IMR-90 (cell line): ENCODE measurements around the gene DHRS4. TPM values are rescaled to one million over a fixed set of nuclear protein-coding genes. Genes with fewer than 3 reads are reported as not detected.

Source experiments
- ATAC-seq: fragments of 200-7000 bp; cut with Tn5 transposase; 2 replicates; pipeline ENCODE4 v1.9.1; 2020; ENCODE audit warnings: low read depth, mild to moderate bottlenecking, moderate library complexity
- BruUV-seq: library from RNA; stranded (reverse); fragments of 400-500 nt; replicated peaks from 2 replicates; lab custom pipeline; 2021; lab: Mats Ljungman, UMichigan
- CTCF ChIA-PET: fragments of 300-600 bp; formaldehyde crosslinking; extraction: SDS; loops from one replicate; lab custom pipeline; 2021; ENCODE audit warnings: antibody characterized with exemption; lab: Yijun Ruan, JAX
- POLR2A ChIA-PET: fragments of 300-600 bp; sonication (Branson Sonifier 250); formaldehyde crosslinking; loops from one replicate; lab custom pipeline; 2022; ENCODE audit warnings: antibody characterized with exemption; ENCODE audit not compliant: unreplicated experiment; lab: Charles Lee
- DNase-seq: peaks from one replicate; pipeline ENCODE4 v3.0.0; 2013
- H2AFZ ChIP-seq: replicated peaks from 2 replicates; pipeline ENCODE3; 2013; ENCODE audit warnings: low read length, mild to moderate bottlenecking; ENCODE audit not compliant: poor library complexity
- H2AK5ac ChIP-seq: 2 replicates; pipeline ENCODE4 v1.6.1; 2013; ENCODE audit warnings: low read depth, low read length, inconsistent platforms
- H2AK9ac ChIP-seq: replicated peaks from 2 replicates; pipeline ENCODE3; 2013; ENCODE audit warnings: mild to moderate bottlenecking, low read depth, low read length, moderate library complexity; ENCODE audit not compliant: poor library complexity
- H2BK120ac ChIP-seq: 2 replicates; pipeline ENCODE4 v1.6.1; 2013; ENCODE audit warnings: low read depth, low read length, inconsistent platforms
- H2BK15ac ChIP-seq: 3 replicates; pipeline ENCODE4 v1.6.1; 2013; ENCODE audit warnings: low read depth, low read length, inconsistent platforms
- H2BK20ac ChIP-seq: 2 replicates; pipeline ENCODE4 v1.6.1; 2013; ENCODE audit warnings: low read depth, mild to moderate bottlenecking, inconsistent platforms, low read length, moderate library complexity
- H2BK5ac ChIP-seq: 2 replicates; pipeline ENCODE4 v1.6.1; 2013; ENCODE audit warnings: mild to moderate bottlenecking, low read depth, low read length, inconsistent platforms; ENCODE audit not compliant: poor library complexity, severe bottlenecking
- H3K14ac ChIP-seq: replicated peaks from 2 replicates; pipeline ENCODE4 v1.6.1; 2013; ENCODE audit warnings: low read depth, low read length, inconsistent platforms
- H3K18ac ChIP-seq: 2 replicates; pipeline ENCODE4 v1.6.1; 2013; ENCODE audit warnings: low read depth, low read length, control low read depth
- H3K23ac ChIP-seq: 2 replicates; pipeline ENCODE4 v1.6.1; 2013; ENCODE audit warnings: low read depth, low read length, inconsistent platforms
- H3K27ac ChIP-seq: 2 replicates; pipeline ENCODE4 v1.5.1; 2013; ENCODE audit warnings: mild to moderate bottlenecking, control low read depth, low read length; ENCODE audit not compliant: insufficient read depth
- H3K27me3 ChIP-seq: 2 replicates; pipeline ENCODE4 v1.6.1; 2013; ENCODE audit warnings: low read length; ENCODE audit not compliant: control insufficient read depth, insufficient read depth
- H3K36me3 ChIP-seq: 2 replicates; pipeline ENCODE4 v1.6.1; 2013; ENCODE audit warnings: low read length, mixed read lengths; ENCODE audit not compliant: control insufficient read depth, insufficient read depth
- H3K4ac ChIP-seq: 2 replicates; pipeline ENCODE4 v1.6.1; 2013; ENCODE audit warnings: low read depth, low read length, inconsistent platforms
- H3K4me1 ChIP-seq: 2 replicates; pipeline ENCODE4 v1.6.1; 2013; ENCODE audit warnings: low read length, mixed read lengths; ENCODE audit not compliant: control insufficient read depth, insufficient read depth
- H3K4me2 ChIP-seq: 2 replicates; pipeline ENCODE4 v1.6.1; 2013; ENCODE audit warnings: low read depth, mild to moderate bottlenecking, control low read depth, low read length, moderate library complexity
- H3K4me3 ChIP-seq: 2 replicates; pipeline ENCODE4 v1.5.1; 2013; ENCODE audit warnings: low read depth, mild to moderate bottlenecking, control low read depth, low read length, moderate library complexity; ENCODE audit not compliant: insufficient read depth
- H3K56ac ChIP-seq: 2 replicates; pipeline ENCODE4 v1.6.1; 2013; ENCODE audit warnings: low read length, inconsistent platforms; ENCODE audit not compliant: insufficient read depth; ENCODE audit errors: extremely low read depth
- H3K79me1 ChIP-seq, 2 experiments: 2 replicates each; pipeline ENCODE4 v1.6.1; 2013; ENCODE audit warnings: low read length in 2 of 2, inconsistent platforms in 1 of 2, low read depth in 1 of 2
- H3K9ac ChIP-seq: 2 replicates; pipeline ENCODE4 v1.6.1; 2013; ENCODE audit warnings: low read depth, low read length, control low read depth
- H3K9me1 ChIP-seq: 2 replicates; pipeline ENCODE4 v1.6.1; 2013; ENCODE audit warnings: low read length, inconsistent platforms; ENCODE audit not compliant: insufficient read depth
- H3K9me3 ChIP-seq: 2 replicates; pipeline ENCODE4 v1.6.1; 2013; ENCODE audit warnings: low read length; ENCODE audit not compliant: control insufficient read depth, insufficient read depth
- H4K20me1 ChIP-seq: 2 replicates; pipeline ENCODE4 v1.6.1; 2013; ENCODE audit warnings: low read length, inconsistent platforms; ENCODE audit not compliant: insufficient read depth
- H4K5ac ChIP-seq: 2 replicates; pipeline ENCODE4 v1.6.1; 2013; ENCODE audit warnings: mild to moderate bottlenecking, low read depth, low read length, control low read depth
- H4K8ac ChIP-seq, 2 experiments: 2 replicates each; pipeline ENCODE4 v1.6.1; 2013; ENCODE audit warnings: low read depth in 2 of 2, low read length in 2 of 2, control low read depth in 1 of 2, inconsistent platforms in 1 of 2
- H4K91ac ChIP-seq: 2 replicates; pipeline ENCODE4 v1.6.1; 2013; ENCODE audit warnings: low read depth, low read length, inconsistent platforms; ENCODE audit not compliant: insufficient read depth
- ELK1 ChIP-seq: fragments of 150-350 bp; IDR thresholded peaks from 2 replicates; pipeline ENCODE4 v1.6.1; 2016; ENCODE audit warnings: low read depth, mild to moderate bottlenecking, low read length, moderate library complexity, borderline replicate concordance
- FOS ChIP-seq: fragments of 150-350 bp; IDR thresholded peaks from 2 replicates; pipeline ENCODE4 v1.6.1; 2016; ENCODE audit warnings: low read depth, low read length
- MAZ ChIP-seq: IDR thresholded peaks from 2 replicates; pipeline ENCODE4 v1.6.1; 2012; ENCODE audit warnings: low read depth, mild to moderate bottlenecking, low read length, improper control_type of control experiment, moderate library complexity, borderline replicate concordance
- RCOR1 ChIP-seq: IDR thresholded peaks from 2 replicates; pipeline ENCODE4 v1.6.1; 2012; ENCODE audit warnings: mild to moderate bottlenecking, low read length, improper control_type of control experiment; ENCODE audit not compliant: insufficient replicate concordance
- WGBS, 2 experiments: methylation state at CpG; one replicate each; pipeline versions ENCODE4 v1.1.5 to v1.1.7; 2013; ENCODE audit warnings: missing lambda C conversion rate in 2 of 2; ENCODE audit not compliant: insufficient read length in 1 of 2; ENCODE audit errors: extremely low coverage in 2 of 2; 5-methylcytosine and 5-hydroxymethylcytosine counted together
- dilution Hi-C: fragments of 300-500 bp; cut with HindIII; formaldehyde crosslinking; loops from one replicate; pipeline ENCODE4 v1.14.3; 2018; ENCODE audit warnings: low sequenced_read_pairs; ENCODE audit not compliant: unreplicated experiment
- in situ Hi-C: fragments of 300-500 bp; cut with MboI; formaldehyde crosslinking; loops from 3 replicates; pipeline ENCODE4 v1.14.3; 2019; ENCODE audit warnings: low sequenced_read_pairs, inconsistent platforms, mixed read lengths
- intact Hi-C: fragments of 100-400 bp; cut with micrococcal nuclease; formaldehyde crosslinking; loops from 2 replicates; pipeline ENCODE4 v1.10.0; 2022
- polyA plus RNA-seq, 3 experiments: library from polyadenylated mRNA; depleted of rRNA; stranded (reverse); fragments of >200 nt; gene quantifications; 2 replicates each; pipeline ENCODE4 v1.2.3, GENCODE V29; 2012; ENCODE audit warnings: low replicate concordance in 1 of 3
- total RNA-seq: library from RNA; depleted of rRNA; stranded (reverse); fragments of >200 nt; gene quantifications from 2 replicates; pipeline ENCODE4 v1.2.3, GENCODE V29; 2012

The DHRS4 gene
- total and polyA plus RNA-seq, 2 of the 4 experiments (the other 2 are of a cell fraction) = 43.2 to 51.8 TPM

- no peaks in the 10 kb centered on the region for H3K79me1 ChIP-seq
- H3K9ac ChIP-seq = no peak overlapping the region
- no peak overlapping the region for H3K4ac ChIP-seq
- peak; percentile 11 for DNase-seq
- H3K14ac ChIP-seq = no peak overlapping the region
- no peak overlapping the region for H2BK120ac ChIP-seq
- H3K4me1 ChIP-seq = no peaks in the 10 kb centered on the region
- H3K9me1 ChIP-seq = no peaks in the 10 kb centered on the region
- no peak overlapping the region for H4K91ac ChIP-seq
- H2BK20ac ChIP-seq = no peak overlapping the region
- H2AK5ac ChIP-seq = no peak overlapping the region
- H3K4me3 ChIP-seq = no peak overlapping the region
- dilution Hi-C loops (no loop called here), intact Hi-C loops (loop anchor here (10.0 kb wide), 1 partner anchor 456 kb away; no protein-coding TSS in a partner anchor), in situ Hi-C loops (no loop called here)
- BruUV-seq = no TSS peak
- no peak overlapping the region for H3K18ac ChIP-seq
- peak; percentile 16; the same call in 1 of the 2 replicates for ATAC-seq
- H2BK5ac ChIP-seq = no peak overlapping the region
- peak overlapping the region; percentile 26 for H2AFZ ChIP-seq
- ChIA-PET CTCF (interaction anchor here (1.2 to 1.5 kb wide), 2 partner anchors 20 to 299 kb away, joined by 3 to 6 read pairs; no protein-coding TSS in a partner anchor), POLR2A (no interaction called here)
- H3K36me3 ChIP-seq = no peaks in the 10 kb centered on the region
- no peak for TF ChIP-seq RCOR1
- TF ChIP-seq ELK1 = no peak
- no peak for TF ChIP-seq MAZ
- TF ChIP-seq FOS = no peak
- no peak overlapping the region for H2BK15ac ChIP-seq
- no peak overlapping the region for H4K5ac ChIP-seq
- no peak overlapping the region for H3K27ac ChIP-seq
- H3K9me3 ChIP-seq = no peaks in the 10 kb centered on the region
- H2AK9ac ChIP-seq = no peak overlapping the region
- H3K23ac ChIP-seq = no peak overlapping the region
- no peak overlapping the region for H3K56ac ChIP-seq
- WGBS, 2 experiments = no CpG with 5 or more reads among the region's 4 CpGs
- no peaks in the 10 kb centered on the region for H4K20me1 ChIP-seq
- peaks cover 4% of the 10 kb centered on the region; the same call in 1 of the 2 replicates for H3K27me3 ChIP-seq
- H3K4me2 ChIP-seq = no peak overlapping the region
- H4K8ac ChIP-seq = no peak overlapping the region
Measured at GRCh38 chr14:23930742-23931141, 22.8 kb upstream of the DHRS4 start.
